Measurements from ENCODE around the gene PODXL. TPM values are rescaled to one million over a fixed set of nuclear protein-coding genes. Genes with fewer than 3 reads are reported as not detected.

PODXL gene
- total RNA-seq, 1 experiment from 2014 or later: 37.5 TPM

DNA sequence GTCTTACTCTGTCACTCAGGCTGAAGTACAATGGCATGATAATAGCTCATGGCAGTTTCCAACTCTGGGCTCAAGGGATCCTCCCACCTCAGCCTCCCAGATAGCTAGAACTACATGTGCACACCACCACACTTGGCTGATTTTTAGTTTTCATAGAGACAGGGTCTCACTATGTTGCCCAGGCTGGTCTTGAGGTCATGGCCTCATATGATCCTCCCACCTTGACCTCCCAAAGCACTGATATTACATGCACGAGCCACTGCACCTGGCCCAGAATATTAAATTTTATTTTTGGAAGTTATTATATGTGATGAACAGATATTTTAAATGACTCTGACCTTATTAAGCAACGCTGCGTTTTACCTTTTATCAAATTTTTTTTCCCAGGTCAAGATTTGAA, 94.4 kb downstream of the PODXL start (continued):
- TF ChIP-seq EZH2 (IDR thresholded peaks at IDR 0.05) (no peak), CBX3 (IDR thresholded peaks at IDR 0.05; ENCODE audit: low read depth) (no peak)

GRCh38 chr7:131459256-131459655, 97.2 kb downstream of the PODXL start:
- no TSS peak for BruUV-seq (replicated peaks)
- peak; percentile 82 for ATAC-seq

More at GRCh38 chr7:131459256-131459655, 97.2 kb downstream of the PODXL start:
- Histone ChIP-seq H3K9me3 (ENCODE audit: control insufficient read depth in 1 of 2, insufficient read depth in 1 of 2, low read depth in 1 of 2, low read length in 2 of 2) (no peaks in the 10 kb centered on the region), H3K79me2 (ENCODE audit: insufficient read depth, low read length) (no peaks in the 10 kb centered on the region), H2AFZ (ENCODE audit: low read depth, low read length, poor library complexity, severe bottlenecking) (no peak overlapping the region), H3K4me1 (ENCODE audit: control insufficient read depth in 1 of 2, insufficient read depth in 2 of 2, low read length in 2 of 2) (peaks cover 7 to 28% of the 10 kb centered on the region in 2 experiments), H4K20me1 (ENCODE audit: insufficient read depth) (no peaks in the 10 kb centered on the region), H3K4me2 (ENCODE audit: low read length) (peak overlapping the region; percentile 44), H3K27ac (ENCODE audit: low read depth, low read length) (no peak overlapping the region; the same call in 1 of the 2 replicates), H3K4me3 (replicated peaks in 1 of 2; ENCODE audit: low read depth in 1 of 2, low read length in 2 of 2) (no peak overlapping the region), H3K9me2 (ENCODE audit: insufficient read depth) (no peaks in the 10 kb centered on the region), H3K27me3 (ENCODE audit: insufficient read depth, low read length) (no peaks in the 10 kb centered on the region), H3K36me3 (ENCODE audit: control insufficient read depth in 1 of 2, insufficient read depth in 2 of 2, low read length in 2 of 2) (0 out of 4 replicates have a peak, but pooled peaks cover 2 to 6% of the 10 kb centered on the region in 2 experiments), H3K9ac (ENCODE audit: low read length) (no peak overlapping the region)
- no peak for TF ChIP-seq CTCF (IDR thresholded peaks at IDR 0.05 in 2 of 3, conservative IDR thresholded peaks at IDR 0.05 in 1 of 3; ENCODE audit: borderline replicate concordance in 1 of 3, insufficient read depth in 1 of 3, low read depth in 2 of 3, low read length in 2 of 3)
- TF ChIP-seq ATF3 (IDR thresholded peaks at IDR 0.05): no peak
- TF ChIP-seq ELF1 (IDR thresholded peaks at IDR 0.05; ENCODE audit: borderline replicate concordance, low read depth): no peak
- TF ChIP-seq FOSL1 (IDR thresholded peaks at IDR 0.05; ENCODE audit: low read depth): peak; percentile 47; the same call in 1 of the 2 replicates
- TF ChIP-seq, protein P1, sequence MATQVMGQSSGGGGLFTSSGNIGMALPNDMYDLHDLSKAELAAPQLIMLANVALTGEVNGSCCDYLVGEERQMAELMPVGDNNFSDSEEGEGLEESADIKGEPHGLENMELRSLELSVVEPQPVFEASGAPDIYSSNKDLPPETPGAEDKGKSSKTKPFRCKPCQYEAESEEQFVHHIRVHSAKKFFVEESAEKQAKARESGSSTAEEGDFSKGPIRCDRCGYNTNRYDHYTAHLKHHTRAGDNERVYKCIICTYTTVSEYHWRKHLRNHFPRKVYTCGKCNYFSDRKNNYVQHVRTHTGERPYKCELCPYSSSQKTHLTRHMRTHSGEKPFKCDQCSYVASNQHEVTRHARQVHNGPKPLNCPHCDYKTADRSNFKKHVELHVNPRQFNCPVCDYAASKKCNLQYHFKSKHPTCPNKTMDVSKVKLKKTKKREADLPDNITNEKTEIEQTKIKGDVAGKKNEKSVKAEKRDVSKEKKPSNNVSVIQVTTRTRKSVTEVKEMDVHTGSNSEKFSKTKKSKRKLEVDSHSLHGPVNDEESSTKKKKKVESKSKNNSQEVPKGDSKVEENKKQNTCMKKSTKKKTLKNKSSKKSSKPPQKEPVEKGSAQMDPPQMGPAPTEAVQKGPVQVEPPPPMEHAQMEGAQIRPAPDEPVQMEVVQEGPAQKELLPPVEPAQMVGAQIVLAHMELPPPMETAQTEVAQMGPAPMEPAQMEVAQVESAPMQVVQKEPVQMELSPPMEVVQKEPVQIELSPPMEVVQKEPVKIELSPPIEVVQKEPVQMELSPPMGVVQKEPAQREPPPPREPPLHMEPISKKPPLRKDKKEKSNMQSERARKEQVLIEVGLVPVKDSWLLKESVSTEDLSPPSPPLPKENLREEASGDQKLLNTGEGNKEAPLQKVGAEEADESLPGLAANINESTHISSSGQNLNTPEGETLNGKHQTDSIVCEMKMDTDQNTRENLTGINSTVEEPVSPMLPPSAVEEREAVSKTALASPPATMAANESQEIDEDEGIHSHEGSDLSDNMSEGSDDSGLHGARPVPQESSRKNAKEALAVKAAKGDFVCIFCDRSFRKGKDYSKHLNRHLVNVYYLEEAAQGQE (IDR thresholded peaks at IDR 0.05; ENCODE audit: low read depth): no peak
- TF ChIP-seq MAX (IDR thresholded peaks at IDR 0.05): no peak
- no peak for TF ChIP-seq CEBPB (IDR thresholded peaks at IDR 0.05; ENCODE audit: low read depth)
- TF ChIP-seq JUND (IDR thresholded peaks at IDR 0.05): peak; percentile 32; the same call in 1 of the 2 replicates
- TF ChIP-seq ZFX (IDR thresholded peaks at IDR 0.05): no peak
- ChIA-PET CTCF (no interaction called here), POLR2A (no interaction called here), RAD21 (ENCODE audit: low non-redundant PET in 1 of 2, low total read pairs in 2 of 2, uncharacterized antibody in 2 of 2, unreplicated experiment in 2 of 2) (no interaction called here)
- DNase-seq (ENCODE audit: low read depth, low spot score): peak; percentile 12
- intact Hi-C loops (cut with micrococcal nuclease): no loop called here

Measured in HCT116 (cell line).